H9 (cell line): ENCODE results near the gene NDC1. TPM values are rescaled to one million over a fixed set of nuclear protein-coding genes. Genes with fewer than 3 reads are reported as not detected.

Experiments used
- DNase-seq: peaks from one replicate; pipeline ENCODE4 v3.0.0-alpha.2; 2017
- H2AFZ ChIP-seq: one replicate; pipeline ENCODE4 v1.6.1; 2013; ENCODE audit warnings: mild to moderate bottlenecking, low read length, control low read depth, moderate library complexity
- H2AK5ac ChIP-seq: 2 replicates; pipeline ENCODE4 v1.6.1; 2013; ENCODE audit warnings: low read length, control low read depth, mixed read lengths; ENCODE audit not compliant: insufficient read length
- H2BK120ac ChIP-seq: one replicate; pipeline ENCODE4 v1.6.1; 2013; ENCODE audit warnings: low read depth, mild to moderate bottlenecking, low read length, control low read depth, inconsistent platforms; ENCODE audit not compliant: poor library complexity, severe bottlenecking
- H2BK12ac ChIP-seq: 2 replicates; pipeline ENCODE4 v1.6.1; 2013; ENCODE audit warnings: low read length, control low read depth, mixed read lengths, low read depth; ENCODE audit not compliant: insufficient read length
- H2BK15ac ChIP-seq: 2 replicates; pipeline ENCODE4 v1.6.1; 2013; ENCODE audit warnings: low read depth, low read length, control low read depth
- H2BK20ac ChIP-seq: one replicate; pipeline ENCODE4 v1.6.1; 2013; ENCODE audit warnings: low read depth, mild to moderate bottlenecking, low read length, control low read depth, inconsistent platforms; ENCODE audit not compliant: poor library complexity, severe bottlenecking
- H2BK5ac ChIP-seq: 2 replicates; pipeline ENCODE4 v1.6.1; 2013; ENCODE audit warnings: low read length, control low read depth, mixed read lengths; ENCODE audit not compliant: insufficient read length
- H3K14ac ChIP-seq: 2 replicates; pipeline ENCODE4 v1.6.1; 2013; ENCODE audit warnings: low read length, control low read depth; ENCODE audit not compliant: insufficient read depth
- H3K18ac ChIP-seq: 2 replicates; pipeline ENCODE4 v1.6.1; 2013; ENCODE audit warnings: low read depth, mild to moderate bottlenecking, mixed read lengths, low read length, control low read depth; ENCODE audit not compliant: insufficient read length
- H3K23ac ChIP-seq: 2 replicates; pipeline ENCODE4 v1.6.1; 2013; ENCODE audit warnings: low read length, control low read depth, mixed read lengths, low read depth; ENCODE audit not compliant: insufficient read length
- H3K23me2 ChIP-seq: 2 replicates; pipeline ENCODE4 v1.6.1; 2013; ENCODE audit warnings: low read depth, mild to moderate bottlenecking, mixed read lengths, low read length, control low read depth; ENCODE audit not compliant: insufficient read length, poor library complexity, severe bottlenecking
- H3K27ac ChIP-seq: 2 replicates; pipeline ENCODE4 v1.5.1; 2013; ENCODE audit warnings: low read length, control low read depth, mixed read lengths, low read depth; ENCODE audit not compliant: insufficient read length
- H3K27me3 ChIP-seq: 2 replicates; pipeline ENCODE4 v1.6.1; 2013; ENCODE audit warnings: low read length, control low read depth, inconsistent platforms; ENCODE audit not compliant: insufficient read depth
- H3K4ac ChIP-seq: 2 replicates; pipeline ENCODE4 v1.6.1; 2013; ENCODE audit warnings: low read depth, mild to moderate bottlenecking, control low read depth, inconsistent platforms, low read length, moderate library complexity
- H3K4me1 ChIP-seq: 2 replicates; pipeline ENCODE4 v1.6.1; 2013; ENCODE audit warnings: low read length, control low read depth, inconsistent platforms; ENCODE audit not compliant: insufficient read depth
- H3K4me2 ChIP-seq: 2 replicates; pipeline ENCODE4 v1.6.1; 2013; ENCODE audit warnings: low read length, control low read depth, mixed read lengths; ENCODE audit not compliant: insufficient read length, insufficient read depth
- H3K56ac ChIP-seq: 2 replicates; pipeline ENCODE4 v1.6.1; 2013; ENCODE audit warnings: low read depth, mild to moderate bottlenecking, mixed read lengths, low read length, control low read depth; ENCODE audit not compliant: insufficient read length
- H3K79me1 ChIP-seq: 2 replicates; pipeline ENCODE4 v1.6.1; 2013; ENCODE audit warnings: low read depth, mild to moderate bottlenecking, moderate library complexity, low read length, control low read depth, inconsistent platforms; ENCODE audit not compliant: insufficient read depth, poor library complexity, severe bottlenecking
- H3K79me2 ChIP-seq: 2 replicates; pipeline ENCODE4 v1.6.1; 2013; ENCODE audit warnings: low read length, control low read depth, inconsistent platforms; ENCODE audit not compliant: insufficient read depth
- H3K9ac ChIP-seq: 2 replicates; pipeline ENCODE4 v1.6.1; 2013; ENCODE audit warnings: low read length, control low read depth, mixed read lengths; ENCODE audit not compliant: insufficient read length; ENCODE audit errors: extremely low read depth
- H3K9me3 ChIP-seq: one replicate; pipeline ENCODE4 v1.6.1; 2013; ENCODE audit warnings: low read depth, low read length, inconsistent platforms; ENCODE audit not compliant: control insufficient read depth
- H3T11ph ChIP-seq: one replicate; pipeline ENCODE4 v1.6.1; 2013; ENCODE audit warnings: mild to moderate bottlenecking, low read length, control low read depth, inconsistent platforms
- H4K20me1 ChIP-seq: one replicate; pipeline ENCODE4 v1.6.1; 2013; ENCODE audit not compliant: control insufficient read depth, insufficient read length, insufficient read depth
- H4K5ac ChIP-seq: 2 replicates; pipeline ENCODE4 v1.6.1; 2013; ENCODE audit warnings: low read depth, mild to moderate bottlenecking, mixed read lengths, low read length, control low read depth; ENCODE audit not compliant: insufficient read length
- H4K8ac ChIP-seq: replicated peaks from 2 replicates; pipeline ENCODE4 v1.6.1; 2013; ENCODE audit warnings: low read length, control low read depth, mixed read lengths, low read depth; ENCODE audit not compliant: insufficient read length
- H4K91ac ChIP-seq: 2 replicates; pipeline ENCODE4 v1.6.1; 2013; ENCODE audit warnings: low read depth, mild to moderate bottlenecking, moderate library complexity, mixed read lengths, low read length, control low read depth; ENCODE audit not compliant: insufficient read length
- H3K27ac Mint-ChIP-seq, 3 experiments: 2 replicates in 2 of 3; 3 replicates in 1 of 3; pipeline ENCODE4 v1.8.0; 2020 to 2021; ENCODE audit warnings: mixed read lengths in 3 of 3, mild to moderate bottlenecking in 1 of 3, moderate library complexity in 1 of 3
- H3K27me3 Mint-ChIP-seq: 2 replicates; pipeline ENCODE4 v1.8.0; 2021; ENCODE audit warnings: low read depth, mild to moderate bottlenecking, moderate library complexity, mixed read lengths
- H3K36me3 Mint-ChIP-seq, 3 experiments: 2 replicates in 2 of 3; 3 replicates in 1 of 3; pipeline ENCODE4 v1.8.0; 2020 to 2021; ENCODE audit warnings: low read depth in 3 of 3, mixed read lengths in 3 of 3; ENCODE audit not compliant: insufficient read depth in 1 of 3
- H3K4me1 Mint-ChIP-seq, 2 experiments: 2 replicates each; pipeline ENCODE4 v1.8.0; 2020; ENCODE audit warnings: mixed read lengths in 2 of 2
- H3K4me3 Mint-ChIP-seq, 2 experiments: 2 replicates in 1 of 2; 3 replicates in 1 of 2; pipeline ENCODE4 v1.8.0; 2020 to 2021; ENCODE audit warnings: mild to moderate bottlenecking in 2 of 2, mixed read lengths in 2 of 2, moderate library complexity in 1 of 2
- H3K9me3 Mint-ChIP-seq, 2 experiments: 2 replicates in 1 of 2; 3 replicates in 1 of 2; pipeline ENCODE4 v1.8.0; 2020; ENCODE audit warnings: mild to moderate bottlenecking in 2 of 2, mixed read lengths in 2 of 2, moderate library complexity in 1 of 2
- CTCF ChIP-seq: fragments of 200-600 bp; sonication (generic); conservative IDR thresholded peaks from 3 replicates; pipeline ENCODE4 v1.8.0; 2021; ENCODE audit warnings: antibody characterized with exemption, mild to moderate bottlenecking
- WGBS: extraction: QIAGEN DNeasy Blood & Tissue Kit; methylation state at CpG from one replicate; pipeline ENCODE4 v1.1.7; 2013; ENCODE audit warnings: missing lambda C conversion rate, low lambda C conversion rate, mixed read lengths; ENCODE audit not compliant: insufficient read length; ENCODE audit errors: extremely low coverage; 5-methylcytosine and 5-hydroxymethylcytosine counted together
- total RNA-seq: library from RNA; stranded (reverse); gene quantifications from 2 replicates; pipeline ENCODE4 v1.2.1, GENCODE V29; 2021

The NDC1 gene
- total RNA-seq, 1 experiment from 2014 or later, result 49.3 TPM

GRCh38 chr1:53871221-53871620 lies 33.1 kb upstream of the NDC1 start:
- H3K4me1 Mint-ChIP-seq, result no peaks in the 10 kb centered on the region
- TF ChIP-seq CTCF, result no peak
- Histone ChIP-seq H2AFZ (no peak overlapping the region), H3K27me3 (no peaks in the 10 kb centered on the region), H4K5ac (no peak overlapping the region), H2BK20ac (no peak overlapping the region), H2BK15ac (no peak overlapping the region), H2AK5ac (no peak overlapping the region), H3K9me3 (no peaks in the 10 kb centered on the region), H3K14ac (no peak overlapping the region), H4K20me1 (no peaks in the 10 kb centered on the region), H3K4me1 (no peaks in the 10 kb centered on the region), H3K9ac (no peak overlapping the region), H3K23me2 (no peaks in the 10 kb centered on the region), H3K56ac (no peak overlapping the region), H4K91ac (no peak overlapping the region), H3K79me1 (no peaks in the 10 kb centered on the region), H3K4me2 (no peak overlapping the region), H3K23ac (no peak overlapping the region), H3T11ph (no peak overlapping the region), H2BK12ac (no peak overlapping the region), H3K27ac (no peak overlapping the region), H3K4ac (no peak overlapping the region), H2BK120ac (no peak overlapping the region), H3K18ac (no peak overlapping the region), H4K8ac (no peak overlapping the region), H3K79me2 (no peaks in the 10 kb centered on the region), H2BK5ac (no peak overlapping the region)
- no CpG with 5 or more reads among the region's 4 CpGs for WGBS
- H3K9me3 Mint-ChIP-seq, result no peaks in the 10 kb centered on the region
- no peaks in the 10 kb centered on the region for H3K27me3 Mint-ChIP-seq
- DNase-seq, result no peak
- peaks cover 0 to 52% (median 23%) of the 10 kb centered on the region in 3 experiments; a peak in 5 of 7 replicates for H3K36me3 Mint-ChIP-seq
- H3K4me3 Mint-ChIP-seq, result no peak overlapping the region
- no peak overlapping the region for H3K27ac Mint-ChIP-seq
